ENCODE data around the gene LIMS2. TPM values are rescaled to one million over a fixed set of nuclear protein-coding genes. Genes with fewer than 3 reads are reported as not detected.

LIMS2 gene
- total RNA-seq, 4 donors from 2014 or later: 99.2 to 342 (median 175) TPM

- intact Hi-C loops (cut with DNase I): no loop called here
- peaks cover 29 to 73% (median 64%) of the 10 kb centered on the region in 4 donors for H3K4me1 ChIP-seq
- H3K4me3 ChIP-seq: no peak overlapping the region
- H3K36me3 ChIP-seq: no peaks in the 10 kb centered on the region
- no peaks in the 10 kb centered on the region for H3K9me3 ChIP-seq
- 89% methylated on average over 6 of the region's 6 CpGs for WGBS
- DNase-seq (ENCODE audit: extremely low spot score): no peak
- no peaks in the 10 kb centered on the region for H3K27me3 ChIP-seq
- no peak overlapping the region for H3K27ac ChIP-seq (replicated peaks in 1 of 4)
- TF ChIP-seq EP300 (IDR thresholded peaks at IDR 0.05): no peak
- TF ChIP-seq POLR2AphosphoS5 (IDR thresholded peaks at IDR 0.05): no peak
- TF ChIP-seq POLR2A (IDR thresholded peaks at IDR 0.05; ENCODE audit: low read depth): no peak
- TF ChIP-seq CTCF (IDR thresholded peaks at IDR 0.05): no peak
Measured at GRCh38 chr2:127678991-127679390, 3.7 kb upstream of the LIMS2 start.

- Histone ChIP-seq H3K4me3 (no peak overlapping the region), H3K27ac (replicated peaks in 1 of 4) (no peak overlapping the region), H3K36me3 (peaks cover 0 to 1% (median 0%) of the 10 kb centered on the region in 4 donors), H3K9me3 (no peaks in the 10 kb centered on the region), H3K4me1 (peaks cover 29 to 73% (median 64%) of the 10 kb centered on the region in 4 donors), H3K27me3 (no peaks in the 10 kb centered on the region)
- 91% methylated on average over 10 of the region's 10 CpGs for WGBS
- no peak for TF ChIP-seq POLR2A (IDR thresholded peaks at IDR 0.05; ENCODE audit: low read depth)
- no peak for DNase-seq (ENCODE audit: extremely low spot score)
- intact Hi-C loops (cut with DNase I): no loop called here
Measured at GRCh38 chr2:127678531-127678930, 3.2 kb upstream of the LIMS2 start.

GRCh38 chr2:127676906-127677305, 1.6 kb upstream of the LIMS2 start:
- no peak for DNase-seq (ENCODE audit: extremely low spot score)
- intact Hi-C loops (cut with DNase I): no loop called here
- Histone ChIP-seq H3K4me3 (no peak overlapping the region), H3K27me3 (no peaks in the 10 kb centered on the region), H3K9me3 (no peaks in the 10 kb centered on the region), H3K4me1 (peaks cover 36 to 73% (median 64%) of the 10 kb centered on the region in 4 donors), H3K36me3 (peaks cover 0 to 14% (median 0%) of the 10 kb centered on the region in 4 donors), H3K27ac (replicated peaks in 1 of 4) (peak overlapping the region; percentile 97 to 99 (median 98))
- TF ChIP-seq EP300 (IDR thresholded peaks at IDR 0.05) (no peak), CTCF (IDR thresholded peaks at IDR 0.05) (no peak), POLR2AphosphoS5 (IDR thresholded peaks at IDR 0.05) (no peak), POLR2A (IDR thresholded peaks at IDR 0.05; ENCODE audit: low read depth) (no peak)
- 61% methylated on average over 2 of the region's 2 CpGs for WGBS

GRCh38 chr2:127674241-127675209, 805 bp downstream of the LIMS2 start:
- Histone ChIP-seq H3K4me1 (peaks cover 35 to 79% (median 70%) of the 10 kb centered on the region in 4 donors), H3K27me3 (no peaks in the 10 kb centered on the region), H3K9me3 (no peaks in the 10 kb centered on the region), H3K27ac (replicated peaks in 1 of 4) (peak overlapping the region; percentile 97 to 99 (median 98)), H3K36me3 (peaks cover 0 to 20% (median 0%) of the 10 kb centered on the region in 4 donors), H3K4me3 (peak overlapping the region; percentile 78 to 97 (median 90))
- WGBS: 20% methylated on average over 1 of the region's 72 CpGs
- DNase-seq (ENCODE audit: extremely low spot score): no peak
- intact Hi-C loops (cut with DNase I): no loop called here
- no peak for TF ChIP-seq CTCF (IDR thresholded peaks at IDR 0.05)
- peak; percentile 37 to 73 for TF ChIP-seq POLR2AphosphoS5 (IDR thresholded peaks at IDR 0.05)

- peaks cover 0 to 20% (median 0%) of the 10 kb centered on the region in 4 donors for H3K36me3 ChIP-seq
- TF ChIP-seq CTCF (IDR thresholded peaks at IDR 0.05): no peak
- TF ChIP-seq EP300 (IDR thresholded peaks at IDR 0.05): no peak
- TF ChIP-seq POLR2A (IDR thresholded peaks at IDR 0.05; ENCODE audit: low read depth): no peak
- TF ChIP-seq POLR2AphosphoS5 (IDR thresholded peaks at IDR 0.05): no peak
- peak overlapping the region; percentile 78 to 97 (median 90) for H3K4me3 ChIP-seq
- peak overlapping the region; percentile 97 to 99 (median 98) for H3K27ac ChIP-seq (replicated peaks in 1 of 4)
- no peaks in the 10 kb centered on the region for H3K9me3 ChIP-seq
- no peak for DNase-seq (ENCODE audit: extremely low spot score)
- intact Hi-C loops (cut with DNase I): no loop called here
- WGBS: 18% methylated on average over 17 of the region's 17 CpGs
- no peaks in the 10 kb centered on the region for H3K27me3 ChIP-seq
- H3K4me1 ChIP-seq: peaks cover 44 to 84% (median 80%) of the 10 kb centered on the region in 4 donors
Measured at GRCh38 chr2:127673291-127674069, 1.9 kb downstream of the LIMS2 start.
